C4-2B (cell line): ENCODE data around the gene CNN1.

Source experiments
- H3K27ac ChIP-seq: fragments of 450-650 bp; 2 replicates; pipeline ENCODE4 v1.5.1; 2017
- ZFX ChIP-seq: fragments of 450-650 bp; IDR thresholded peaks from 2 replicates; pipeline ENCODE4 v1.6.1; 2017
- TF ChIP-seq, protein P1 (sequence below): fragments of 450-650 bp; conservative IDR thresholded peaks from 2 replicates; pipeline ENCODE4 v1.5.1; 2017; ENCODE audit warnings: mild to moderate bottlenecking

The CNN1 gene

DNA sequence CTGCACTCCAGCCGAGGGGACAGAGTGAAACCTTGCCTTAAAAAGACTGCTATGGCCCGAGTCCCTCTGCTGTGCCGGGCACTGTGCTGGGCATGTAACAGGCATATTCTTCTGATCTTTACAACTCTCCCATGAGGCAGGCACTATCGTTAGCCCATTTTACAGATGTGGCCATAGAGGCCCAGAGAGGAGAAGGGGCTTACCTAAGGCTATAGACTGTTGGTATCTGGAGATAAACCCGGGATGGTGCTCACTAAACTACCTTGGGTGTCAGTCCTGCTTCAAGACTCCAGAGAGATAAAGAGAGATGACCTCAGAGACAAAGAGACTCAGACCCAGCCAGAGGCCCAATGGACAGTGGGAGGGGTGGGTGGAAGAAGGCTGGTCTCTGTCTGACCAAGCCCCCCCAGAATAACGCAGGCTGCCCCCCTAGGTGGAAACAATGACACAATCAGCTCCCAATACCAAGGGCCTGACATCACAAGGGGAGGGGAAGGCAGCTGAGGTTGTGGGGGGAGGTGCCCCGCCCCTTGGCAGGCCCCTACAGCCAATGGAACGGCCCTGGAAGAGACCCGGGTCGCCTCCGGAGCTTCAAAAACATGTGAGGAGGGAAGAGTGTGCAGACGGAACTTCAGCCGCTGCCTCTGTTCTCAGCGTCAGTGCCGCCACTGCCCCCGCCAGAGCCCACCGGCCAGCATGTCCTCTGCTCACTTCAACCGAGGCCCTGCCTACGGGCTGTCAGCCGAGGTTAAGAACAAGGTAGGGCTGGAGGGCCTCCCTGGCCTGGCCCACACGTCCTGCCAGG, at the start of gene CNN1:
TSS of gene CNN1 (plus strand) at position 620 of the 805 bp plus-strand sequence. CDS start at position 697, 77 bp downstream.
- H3K27ac ChIP-seq, result no peak within 1 kb of the TSS
- TF ChIP-seq ZFX, result no peak
- TF ChIP-seq, protein P1, sequence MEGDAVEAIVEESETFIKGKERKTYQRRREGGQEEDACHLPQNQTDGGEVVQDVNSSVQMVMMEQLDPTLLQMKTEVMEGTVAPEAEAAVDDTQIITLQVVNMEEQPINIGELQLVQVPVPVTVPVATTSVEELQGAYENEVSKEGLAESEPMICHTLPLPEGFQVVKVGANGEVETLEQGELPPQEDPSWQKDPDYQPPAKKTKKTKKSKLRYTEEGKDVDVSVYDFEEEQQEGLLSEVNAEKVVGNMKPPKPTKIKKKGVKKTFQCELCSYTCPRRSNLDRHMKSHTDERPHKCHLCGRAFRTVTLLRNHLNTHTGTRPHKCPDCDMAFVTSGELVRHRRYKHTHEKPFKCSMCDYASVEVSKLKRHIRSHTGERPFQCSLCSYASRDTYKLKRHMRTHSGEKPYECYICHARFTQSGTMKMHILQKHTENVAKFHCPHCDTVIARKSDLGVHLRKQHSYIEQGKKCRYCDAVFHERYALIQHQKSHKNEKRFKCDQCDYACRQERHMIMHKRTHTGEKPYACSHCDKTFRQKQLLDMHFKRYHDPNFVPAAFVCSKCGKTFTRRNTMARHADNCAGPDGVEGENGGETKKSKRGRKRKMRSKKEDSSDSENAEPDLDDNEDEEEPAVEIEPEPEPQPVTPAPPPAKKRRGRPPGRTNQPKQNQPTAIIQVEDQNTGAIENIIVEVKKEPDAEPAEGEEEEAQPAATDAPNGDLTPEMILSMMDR, result no peak

DNA sequence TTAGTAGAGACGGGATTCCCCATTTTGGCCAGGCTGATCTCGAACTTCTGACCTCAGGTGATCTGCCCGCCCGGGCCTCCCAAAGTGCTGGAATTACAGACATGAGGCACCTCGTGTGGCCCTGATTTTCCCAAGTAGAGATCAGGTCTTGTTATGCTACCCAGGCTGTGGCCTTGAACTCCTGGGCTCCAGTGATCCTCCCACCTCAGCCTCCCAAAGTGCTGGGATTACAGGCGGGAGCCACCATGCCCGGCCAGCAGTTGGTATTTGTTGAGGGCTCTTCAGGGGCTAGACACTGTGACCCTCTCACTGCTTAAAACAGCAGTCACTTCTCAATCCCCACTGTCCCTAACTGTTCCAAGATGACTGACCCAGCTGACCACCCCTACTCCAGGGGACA, 49.3 kb upstream of the CNN1 start:
- no peak for TF ChIP-seq ZFX
- TF ChIP-seq, protein P1, result no peak
- no peak overlapping the region for H3K27ac ChIP-seq

DNA sequence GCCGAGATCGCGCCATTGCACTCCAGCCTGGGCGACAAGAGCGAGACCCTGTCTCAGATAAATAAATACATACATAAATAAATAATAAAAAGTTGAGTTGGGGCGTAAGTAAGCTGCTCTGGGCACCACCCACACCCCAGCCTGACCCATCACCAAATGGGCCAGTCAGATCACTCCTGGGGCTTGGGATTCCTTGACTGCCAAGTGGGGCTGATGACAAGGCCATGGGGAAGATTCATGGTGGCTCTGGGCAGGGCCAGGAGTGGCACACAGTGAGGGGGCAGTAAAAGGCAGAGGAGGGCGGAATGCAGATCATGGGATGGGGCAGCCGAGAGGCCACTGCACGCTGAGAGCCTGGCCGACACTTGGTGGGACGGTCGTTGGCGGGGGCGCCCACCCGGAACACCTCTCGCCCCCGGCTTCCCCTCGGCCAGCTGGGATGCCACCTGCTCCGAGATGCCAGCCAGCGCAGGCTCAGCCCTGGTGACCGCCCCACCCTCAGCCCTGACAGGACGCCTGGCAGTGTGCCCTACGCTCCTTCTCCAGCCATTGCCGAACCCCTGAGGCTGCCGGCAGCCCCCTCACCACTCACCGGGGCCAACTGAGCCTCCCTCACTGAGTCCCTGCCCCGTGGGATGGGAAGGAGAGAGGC, 43.9 kb upstream of the CNN1 start:
- H3K27ac ChIP-seq, result no peak overlapping the region
- no peak for TF ChIP-seq ZFX
- TF ChIP-seq, protein P1, result no peak

DNA sequence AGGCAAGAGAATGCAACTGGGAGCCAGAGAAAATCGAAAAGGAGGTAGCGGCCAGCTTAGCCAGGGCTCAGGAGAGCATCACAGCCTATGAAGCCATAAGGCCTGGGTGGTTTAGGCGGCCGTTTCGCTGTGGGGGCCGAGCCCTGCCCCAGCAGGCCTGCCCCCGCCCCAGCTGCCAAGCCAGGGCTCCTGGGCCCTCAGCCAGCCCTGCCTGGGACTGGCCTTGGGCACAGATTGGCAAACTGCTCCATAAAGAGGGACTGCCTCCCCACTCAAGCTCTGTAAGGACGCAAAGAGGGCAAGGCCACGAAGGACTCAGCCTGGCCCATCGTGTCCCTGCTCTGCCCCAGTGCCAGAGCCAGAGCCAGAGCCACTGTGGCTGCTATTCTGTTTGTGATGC, 43.2 kb upstream of the CNN1 start:
- TF ChIP-seq, protein P1, result no peak
- TF ChIP-seq ZFX, result no peak
- H3K27ac ChIP-seq, result no peak overlapping the region

DNA sequence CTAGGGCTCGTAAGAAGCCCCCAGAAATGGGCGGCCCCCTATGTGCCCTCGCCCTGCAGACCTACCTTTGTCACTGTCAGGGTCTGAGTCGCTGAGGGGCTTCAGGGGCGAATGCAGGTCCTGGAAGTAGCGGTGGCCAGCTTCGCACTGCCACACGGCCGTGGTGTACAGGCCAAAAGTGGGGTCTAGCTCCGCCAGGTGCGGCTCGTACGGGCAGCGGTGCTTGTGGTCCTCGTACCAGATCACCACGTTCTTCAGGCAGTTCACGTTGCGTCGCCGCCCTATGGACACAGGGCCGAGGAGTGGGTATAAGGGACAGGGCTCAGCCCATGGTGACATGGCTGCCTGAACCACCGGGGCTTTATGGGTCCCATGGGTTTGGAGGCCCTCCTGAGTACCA, 42.8 kb upstream of the CNN1 start:
- TF ChIP-seq ZFX, result no peak
- TF ChIP-seq, protein P1, result no peak
- no peak overlapping the region for H3K27ac ChIP-seq

DNA sequence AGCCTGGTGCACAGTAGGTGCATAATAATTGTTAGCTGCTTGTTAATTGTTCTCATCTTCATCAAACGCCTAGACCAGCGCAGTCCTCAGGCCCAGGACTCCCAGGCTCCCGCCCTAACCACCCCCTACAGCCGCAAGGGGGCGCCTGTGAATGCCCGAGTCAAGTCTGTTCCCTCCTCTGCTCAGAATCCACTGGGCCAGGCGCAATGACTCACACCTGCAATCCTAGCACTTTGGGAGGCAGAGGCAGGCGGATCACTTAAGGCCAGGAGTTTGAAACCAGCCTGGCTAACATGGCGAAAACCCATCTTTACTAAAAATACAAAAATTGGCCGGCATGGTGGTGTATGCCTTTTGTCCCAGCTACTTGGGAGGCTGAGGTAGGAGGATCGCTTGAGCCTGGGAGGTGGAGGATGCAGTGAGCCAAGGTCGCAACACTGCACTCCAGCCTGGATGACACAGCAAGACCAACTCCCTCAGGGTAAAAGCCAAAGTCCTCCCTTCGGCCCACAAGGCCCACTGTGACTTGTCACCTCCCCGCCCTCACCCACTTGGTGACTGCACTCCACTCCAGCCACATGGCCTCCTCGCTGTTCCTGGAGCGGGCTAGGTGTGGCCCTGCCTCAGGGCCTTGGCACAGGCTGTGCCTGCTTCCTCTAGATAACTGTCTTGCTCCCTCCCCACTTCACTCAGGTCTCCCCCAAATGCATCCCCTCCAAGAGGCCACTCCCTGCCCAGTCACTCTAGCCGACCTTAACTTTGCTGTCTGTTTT, 42.1 kb upstream of the CNN1 start:
- no peak overlapping the region for H3K27ac ChIP-seq
- TF ChIP-seq ZFX, result no peak
- TF ChIP-seq, protein P1, result peak; percentile 86; the same call in 1 of the 2 replicates
